HepG2 (cell line): ENCODE data around the gene ACTN2. TPM values are rescaled to one million over a fixed set of nuclear protein-coding genes. Genes with fewer than 3 reads are reported as not detected.
A peak's percentile ranks its signal among the peaks of the same experiment; 100 is the strongest.

ENCODE experiments used
- AGO2 ChIP-seq: fragments of 200-400 bp; formaldehyde crosslinking; optimal IDR thresholded peaks from 2 replicates; pipeline ENCODE3; 2017; ENCODE audit warnings: mild to moderate bottlenecking, low read depth, low read length, moderate library complexity
- ARHGAP35 ChIP-seq: sonication (generic); formaldehyde crosslinking; IDR thresholded peaks from 2 replicates; pipeline ENCODE4 v1.9.0; 2022; ENCODE audit warnings: mild to moderate bottlenecking, inconsistent platforms, moderate library complexity, missing genetic modification reagents, borderline replicate concordance
- ATF2 ChIP-seq: sonication (generic); formaldehyde crosslinking; IDR thresholded peaks from 2 replicates; pipeline ENCODE4 v1.4.0; 2020; ENCODE audit warnings: missing genetic modification reagents
- DNMT1 ChIP-seq: sonication (generic); formaldehyde crosslinking; IDR thresholded peaks from 2 replicates; pipeline ENCODE4 v1.5.1; 2020; ENCODE audit warnings: mild to moderate bottlenecking, missing genetic modification reagents
- HES4 ChIP-seq: sonication (generic); formaldehyde crosslinking; IDR thresholded peaks from 2 replicates; pipeline ENCODE4 v1.9.0; 2021; ENCODE audit warnings: mild to moderate bottlenecking, missing genetic modification reagents, borderline replicate concordance
- KLF12 ChIP-seq: sonication (generic); formaldehyde crosslinking; IDR thresholded peaks from 2 replicates; pipeline ENCODE4 v1.4.0; 2020; ENCODE audit warnings: missing genetic modification reagents, borderline replicate concordance
- KLF9 ChIP-seq: IDR thresholded peaks from 2 replicates; pipeline ENCODE4 v1.6.1; 2016; ENCODE audit warnings: low read depth
- LBX2 ChIP-seq: sonication (generic); formaldehyde crosslinking; IDR thresholded peaks from 2 replicates; pipeline ENCODE4 v1.5.0; 2020; ENCODE audit warnings: missing genetic modification reagents, mild to moderate bottlenecking, borderline replicate concordance
- PAF1 ChIP-seq: IDR thresholded peaks from 2 replicates; pipeline ENCODE4 v1.6.1; 2016; ENCODE audit warnings: missing genetic modification reagents, missing compliant biosample characterization
- PRMT3 ChIP-seq: sonication (generic); formaldehyde crosslinking; IDR thresholded peaks from 2 replicates; pipeline ENCODE4 v1.8.1; 2022; ENCODE audit warnings: low read depth, mild to moderate bottlenecking, moderate library complexity, missing genetic modification reagents, borderline replicate concordance
- RCOR2 ChIP-seq: IDR thresholded peaks from 2 replicates; pipeline ENCODE4 v1.6.1; 2016; ENCODE audit warnings: missing biosample characterization, missing genetic modification reagents
- SCMH1 ChIP-seq: sonication (generic); formaldehyde crosslinking; IDR thresholded peaks from 2 replicates; pipeline ENCODE4 v1.9.0; 2021; ENCODE audit warnings: missing genetic modification reagents, mild to moderate bottlenecking, borderline replicate concordance
- SP2 ChIP-seq: sonication (generic); formaldehyde crosslinking; IDR thresholded peaks from 2 replicates; pipeline ENCODE4 v1.5.1; 2020; ENCODE audit warnings: mild to moderate bottlenecking, missing genetic modification reagents
- SYNCRIP ChIP-seq: fragments of 200-400 bp; formaldehyde crosslinking; IDR thresholded peaks from 2 replicates; pipeline ENCODE4 v1.6.1; 2018; ENCODE audit warnings: mild to moderate bottlenecking, low read depth, low read length; ENCODE audit not compliant: insufficient read depth
- TCF7 ChIP-seq: sonication (generic); IDR thresholded peaks from 2 replicates; pipeline ENCODE4 v1.6.1; 2016; ENCODE audit warnings: antibody characterized with exemption, low read depth
- TOE1 ChIP-seq: sonication (generic); formaldehyde crosslinking; IDR thresholded peaks from 2 replicates; pipeline ENCODE4 v1.4.0; 2020; ENCODE audit warnings: mild to moderate bottlenecking, missing genetic modification reagents
- WIZ ChIP-seq: sonication (generic); formaldehyde crosslinking; IDR thresholded peaks from 2 replicates; pipeline ENCODE4 v1.5.1; 2020; ENCODE audit warnings: mild to moderate bottlenecking, missing genetic modification reagents
- ZMAT5 ChIP-seq: sonication (generic); formaldehyde crosslinking; IDR thresholded peaks from 2 replicates; pipeline ENCODE4 v1.5.0; 2020; ENCODE audit warnings: mild to moderate bottlenecking, low read depth, missing genetic modification reagents, borderline replicate concordance
- ZNF547 ChIP-seq: sonication (generic); formaldehyde crosslinking; IDR thresholded peaks from 2 replicates; pipeline ENCODE4 v1.5.1; 2020; ENCODE audit warnings: mild to moderate bottlenecking, missing genetic modification reagents
- ZNF552 ChIP-seq: sonication (generic); formaldehyde crosslinking; IDR thresholded peaks from 2 replicates; pipeline ENCODE4 v1.9.0; 2022; ENCODE audit warnings: missing genetic modification reagents, mild to moderate bottlenecking, borderline replicate concordance
- ZNF713 ChIP-seq: sonication (generic); formaldehyde crosslinking; IDR thresholded peaks from 2 replicates; pipeline ENCODE4 v1.4.0; 2020; ENCODE audit warnings: mild to moderate bottlenecking, missing genetic modification reagents
- polyA plus RNA-seq, 8 experiments: library from polyadenylated mRNA; depleted of rRNA in 3 of 8; stranded (reverse) in 7 of 8; unstranded in 1 of 8; fragments of >200 nt; fragmentation: Illumina TruSeq in 4 of 8; extraction: Trizol in 4 of 8; gene quantifications; 2 replicates each; pipeline versions ENCODE4 v1.2.1 to v1.2.3, GENCODE V29; 2011 to 2016; ENCODE audit warnings: low read depth in 4 of 8, missing spikeins in 1 of 8, mixed read lengths in 1 of 8; ENCODE audit not compliant: insufficient read depth in 1 of 8
- total RNA-seq, 5 experiments: library from RNA; depleted of rRNA; stranded (reverse); fragments of >200 nt; fragmentation: Illumina TruSeq; extraction: Trizol; gene quantifications; 2 replicates each; pipeline ENCODE4 v1.2.3, GENCODE V29; 2016; ENCODE audit warnings: low read depth in 1 of 5
- TF ChIP-seq, protein P1 (sequence below): sonication (generic); formaldehyde crosslinking; IDR thresholded peaks from 2 replicates; pipeline ENCODE4 v1.4.0; 2020; ENCODE audit warnings: missing genetic modification reagents, borderline replicate concordance
- TF ChIP-seq, protein P2 (sequence below): conservative IDR thresholded peaks from 2 replicates; pipeline ENCODE4 v1.6.1; 2018; ENCODE audit warnings: missing genetic modification reagents

Gene ACTN2
- total and polyA plus RNA-seq, 2 of the 13 experiments (the other 11 are each of a cell fraction or from before 2014, with no cell fraction given) = 0.04 to 0.13 TPM

- TF ChIP-seq, protein P1, sequence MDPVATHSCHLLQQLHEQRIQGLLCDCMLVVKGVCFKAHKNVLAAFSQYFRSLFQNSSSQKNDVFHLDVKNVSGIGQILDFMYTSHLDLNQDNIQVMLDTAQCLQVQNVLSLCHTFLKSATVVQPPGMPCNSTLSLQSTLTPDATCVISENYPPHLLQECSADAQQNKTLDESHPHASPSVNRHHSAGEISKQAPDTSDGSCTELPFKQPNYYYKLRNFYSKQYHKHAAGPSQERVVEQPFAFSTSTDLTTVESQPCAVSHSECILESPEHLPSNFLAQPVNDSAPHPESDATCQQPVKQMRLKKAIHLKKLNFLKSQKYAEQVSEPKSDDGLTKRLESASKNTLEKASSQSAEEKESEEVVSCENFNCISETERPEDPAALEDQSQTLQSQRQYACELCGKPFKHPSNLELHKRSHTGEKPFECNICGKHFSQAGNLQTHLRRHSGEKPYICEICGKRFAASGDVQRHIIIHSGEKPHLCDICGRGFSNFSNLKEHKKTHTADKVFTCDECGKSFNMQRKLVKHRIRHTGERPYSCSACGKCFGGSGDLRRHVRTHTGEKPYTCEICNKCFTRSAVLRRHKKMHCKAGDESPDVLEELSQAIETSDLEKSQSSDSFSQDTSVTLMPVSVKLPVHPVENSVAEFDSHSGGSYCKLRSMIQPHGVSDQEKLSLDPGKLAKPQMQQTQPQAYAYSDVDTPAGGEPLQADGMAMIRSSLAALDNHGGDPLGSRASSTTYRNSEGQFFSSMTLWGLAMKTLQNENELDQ (CRISPR knock-in tag) = 0 out of 2 replicates have a peak, but pooled peaks have one; percentile 2
- TF ChIP-seq AGO2 (peak; percentile 13), ATF2 (CRISPR knock-in tag) (no peak), HES4 (no peak), ZMAT5 (CRISPR knock-in tag) (no peak), DNMT1 (CRISPR knock-in tag) (peak; percentile 78; the same call in 1 of the 2 replicates), SCMH1 (CRISPR knock-in tag) (no peak), SYNCRIP (no peak), LBX2 (CRISPR knock-in tag) (no peak), RCOR2 (CRISPR knock-in tag) (no peak), PRMT3 (CRISPR knock-in tag) (no peak), KLF12 (no peak), ZNF713 (CRISPR knock-in tag) (no peak), TCF7 (peak; percentile 62; the same call in 1 of the 2 replicates), PAF1 (CRISPR knock-in tag) (no peak), TOE1 (CRISPR knock-in tag) (no peak), ARHGAP35 (CRISPR knock-in tag) (0 out of 2 replicates have a peak, but pooled peaks have one; percentile 5), SP2 (CRISPR knock-in tag) (no peak), KLF9 (no peak), ZNF552 (CRISPR knock-in tag) (no peak), WIZ (0 out of 2 replicates have a peak, but pooled peaks have one; percentile 50), ZNF547 (CRISPR knock-in tag) (0 out of 2 replicates have a peak, but pooled peaks have one; percentile 31)
- TF ChIP-seq, protein P2, sequence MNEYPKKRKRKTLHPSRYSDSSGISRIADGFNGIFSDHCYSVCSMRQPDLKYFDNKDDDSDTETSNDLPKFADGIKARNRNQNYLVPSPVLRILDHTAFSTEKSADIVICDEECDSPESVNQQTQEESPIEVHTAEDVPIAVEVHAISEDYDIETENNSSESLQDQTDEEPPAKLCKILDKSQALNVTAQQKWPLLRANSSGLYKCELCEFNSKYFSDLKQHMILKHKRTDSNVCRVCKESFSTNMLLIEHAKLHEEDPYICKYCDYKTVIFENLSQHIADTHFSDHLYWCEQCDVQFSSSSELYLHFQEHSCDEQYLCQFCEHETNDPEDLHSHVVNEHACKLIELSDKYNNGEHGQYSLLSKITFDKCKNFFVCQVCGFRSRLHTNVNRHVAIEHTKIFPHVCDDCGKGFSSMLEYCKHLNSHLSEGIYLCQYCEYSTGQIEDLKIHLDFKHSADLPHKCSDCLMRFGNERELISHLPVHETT = no peak
These were observed 109.7 kb downstream of the ACTN2 start (continued) for GRCh38 chr1:236795757-236796667.
